Measurements from ENCODE around the gene F11. TPM values are rescaled to one million over a fixed set of nuclear protein-coding genes. Genes with fewer than 3 reads are reported as not detected.
"Not testable (repeated sequence)": the region's sequence is repeated elsewhere in the genome, so short reads cannot be mapped to it uniquely, and the experiment has no call there.

F11 gene
- total RNA-seq, 1 donor from 2014 or later, result 0.35 TPM

- no peak for DNase-seq (ENCODE audit: low spot score)
- intact Hi-C loops (cut with DNase I), result loop anchor here (2.0 kb wide), 1 partner anchor 290 kb away; no protein-coding TSS in a partner anchor
Measured at GRCh38 chr4:186296481-186296880, 30.5 kb downstream of the F11 start.

GRCh38 chr4:186297013-186297645, 31.1 kb downstream of the F11 start:
- no peak for DNase-seq (ENCODE audit: low spot score)
- intact Hi-C loops (cut with DNase I), result loop anchor here (2.0 kb wide), 1 partner anchor 290 kb away; no protein-coding TSS in a partner anchor

GRCh38 chr4:186298031-186298647, 32.1 kb downstream of the F11 start:
- DNase-seq (ENCODE audit: low spot score), result no peak
- intact Hi-C loops (cut with DNase I), result no loop called here

GRCh38 chr4:186299291-186299690, 33.3 kb downstream of the F11 start:
- DNase-seq (ENCODE audit: low spot score), result no peak
- intact Hi-C loops (cut with DNase I), result no loop called here

- intact Hi-C loops (cut with DNase I), result no loop called here
- no peak for DNase-seq (ENCODE audit: low spot score)
Measured at GRCh38 chr4:186300659-186301390, 34.8 kb downstream of the F11 start.

GRCh38 chr4:186304216-186304615, 38.2 kb downstream of the F11 start:
- DNase-seq (ENCODE audit: low spot score), result no peak
- intact Hi-C loops (cut with DNase I), result no loop called here

- intact Hi-C loops (cut with DNase I), result no loop called here
- DNase-seq (ENCODE audit: low spot score), result no peak
Measured at GRCh38 chr4:186304866-186305505, 39.0 kb downstream of the F11 start.

- intact Hi-C loops (cut with DNase I), result no loop called here
- no peak for DNase-seq (ENCODE audit: low spot score)
Measured at GRCh38 chr4:186307497-186307896, 41.5 kb downstream of the F11 start.

GRCh38 chr4:186307916-186308315, 41.9 kb downstream of the F11 start:
- intact Hi-C loops (cut with DNase I), result no loop called here
- DNase-seq (ENCODE audit: low spot score), result no peak

GRCh38 chr4:186318481-186318880, 52.5 kb downstream of the F11 start:
- intact Hi-C loops (cut with DNase I), result no loop called here
- DNase-seq (ENCODE audit: low spot score), result no peak

- intact Hi-C loops (cut with DNase I); DNase-seq (ENCODE audit: low spot score): not testable (repeated sequence)
Measured at GRCh38 chr4:186324660-186325059, 58.7 kb downstream of the F11 start.

GRCh38 chr4:186326391-186326790, 60.4 kb downstream of the F11 start:
- no peak for DNase-seq (ENCODE audit: low spot score)
- intact Hi-C loops (cut with DNase I), result no loop called here

- DNase-seq (ENCODE audit: low spot score), result no peak
- intact Hi-C loops (cut with DNase I), result no loop called here
Measured at GRCh38 chr4:186329372-186329771, 63.4 kb downstream of the F11 start.

- no peak for DNase-seq (ENCODE audit: low spot score)
- intact Hi-C loops (cut with DNase I), result no loop called here
Measured at GRCh38 chr4:186330368-186330767, 64.4 kb downstream of the F11 start.

- DNase-seq (ENCODE audit: low spot score), result no peak
- intact Hi-C loops (cut with DNase I), result no loop called here
Measured at GRCh38 chr4:186335793-186336192, 69.8 kb downstream of the F11 start.

Other genes with a start within 250 kb of the F11 start
- 2.3 TPM for gene TLR3, start 197.0 kb upstream of the F11 start, total RNA-seq
- 5.8 TPM for gene FAM149A, start 161.5 kb upstream of the F11 start, total RNA-seq
- 20.4 TPM for gene CYP4V2, start 74.6 kb upstream of the F11 start, total RNA-seq
- 0.89 TPM for gene KLKB1, start 38.7 kb upstream of the F11 start, total RNA-seq

Data from cardiac septum (tissue), 1 donor.